Memory B cell (primary cell): Measurements from ENCODE around the gene PLG.
"Not testable (repeated sequence)": the region's sequence is repeated elsewhere in the genome, so short reads cannot be mapped to it uniquely, and the experiment has no call there.

Source experiments
- ATAC-seq: fragments of 150-1000 bp; cut with Tn5 transposase; 2 replicates; pipeline ENCODE4 v1.10.0; 2021; ENCODE audit warnings: low read depth, mild to moderate bottlenecking, moderate library complexity
- DNase-seq, 2 donors: peaks; one replicate each; pipeline ENCODE4 v3.0.0; 2022; ENCODE audit warnings: low spot score in 2 of 2
- H3K27ac Mint-ChIP-seq: one replicate; pipeline ENCODE4 v1.8.0; 2022; ENCODE audit warnings: mild to moderate bottlenecking, moderate library complexity, mixed read lengths
- H3K27me3 Mint-ChIP-seq: one replicate; pipeline ENCODE4 v1.8.0; 2022; ENCODE audit warnings: mixed read lengths
- H3K36me3 Mint-ChIP-seq: one replicate; pipeline ENCODE4 v1.8.0; 2022; ENCODE audit warnings: mild to moderate bottlenecking, mixed read lengths
- H3K4me1 Mint-ChIP-seq: one replicate; pipeline ENCODE4 v1.8.0; 2022; ENCODE audit warnings: mixed read lengths
- H3K4me3 Mint-ChIP-seq: one replicate; pipeline ENCODE4 v1.8.0; 2022; ENCODE audit warnings: mild to moderate bottlenecking, moderate library complexity, mixed read lengths
- H3K9me3 Mint-ChIP-seq: one replicate; pipeline ENCODE4 v1.8.0; 2022; ENCODE audit warnings: mixed read lengths

Gene PLG

DNA sequence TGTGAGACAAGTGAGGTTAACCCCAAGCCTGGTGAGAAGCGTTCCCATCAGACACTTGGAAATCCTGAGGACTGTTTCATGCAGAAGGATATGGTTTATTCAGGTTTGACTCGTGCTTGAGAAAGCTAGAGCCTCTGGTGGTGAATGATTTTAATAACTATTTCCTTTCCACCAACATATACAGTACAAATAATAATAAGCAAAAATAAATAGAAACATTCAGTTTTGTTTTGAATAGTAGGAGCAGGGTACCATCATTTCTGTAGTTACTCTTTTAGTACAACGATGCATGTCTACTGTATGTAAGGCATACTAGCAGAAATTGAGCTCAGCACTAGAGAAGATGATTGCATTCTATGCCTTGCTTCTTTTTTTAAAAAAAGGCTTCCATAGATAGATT, 33.5 kb downstream of the PLG start:
- Mint-ChIP-seq H3K36me3 (no peaks in the 10 kb centered on the region), H3K4me3 (no peak overlapping the region), H3K9me3 (no peaks in the 10 kb centered on the region), H3K27me3 (peaks cover 2% of the 10 kb centered on the region), H3K4me1 (peaks cover under 1% of the 10 kb centered on the region), H3K27ac (no peak overlapping the region)
- ATAC-seq (no peak), DNase-seq (no peak)

DNA sequence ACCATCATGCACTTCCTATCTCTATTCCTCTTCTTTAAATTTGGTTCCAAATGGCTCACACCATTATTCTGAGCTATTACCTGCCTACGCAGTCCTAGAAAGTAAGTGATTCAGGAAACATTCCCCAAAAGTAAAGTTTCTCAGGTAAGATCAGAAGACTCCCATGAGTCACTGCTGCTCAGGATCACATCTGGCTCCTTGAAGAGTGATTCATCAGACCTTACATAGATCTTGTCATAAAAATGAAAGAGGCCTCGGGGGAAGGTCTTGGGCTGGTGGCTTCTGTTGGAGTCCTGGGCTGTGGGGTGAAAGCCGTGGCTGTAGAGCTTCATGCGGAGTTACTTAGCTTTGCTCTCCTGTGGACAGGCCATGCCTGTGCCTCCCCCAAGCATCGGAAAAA, 35.9 kb downstream of the PLG start:
- ATAC-seq (no peak), DNase-seq (no peak)
- Mint-ChIP-seq H3K4me1 (peaks cover 13% of the 10 kb centered on the region), H3K4me3 (no peak overlapping the region), H3K36me3 (no peaks in the 10 kb centered on the region), H3K9me3 (peaks cover 1% of the 10 kb centered on the region), H3K27me3 (peaks cover 2% of the 10 kb centered on the region), H3K27ac (no peak overlapping the region)

DNA sequence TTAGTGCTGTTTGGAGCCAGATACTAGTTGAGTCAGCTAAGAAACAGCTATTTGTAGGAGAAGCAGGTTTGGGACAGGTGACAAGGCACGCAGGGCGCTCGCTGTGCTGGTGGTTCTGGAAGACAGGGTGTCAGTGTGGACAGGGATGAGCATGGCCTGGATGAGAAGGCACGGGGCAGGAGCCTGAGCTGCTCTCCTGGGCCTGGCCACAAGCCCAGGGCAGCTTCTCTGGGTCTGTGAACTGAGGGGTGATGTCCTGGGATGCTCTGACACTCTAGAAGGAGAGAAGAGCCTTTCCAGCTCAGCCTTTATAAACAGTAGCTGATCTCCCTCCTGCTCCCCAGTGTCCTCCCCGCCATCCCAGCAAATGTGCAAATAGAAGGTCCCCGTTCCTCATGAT, 37.9 kb downstream of the PLG start:
- ATAC-seq (no peak), DNase-seq (no peak)
- H3K27ac Mint-ChIP-seq = no peak overlapping the region
- peaks cover 4% of the 10 kb centered on the region for H3K27me3 Mint-ChIP-seq
- H3K36me3 Mint-ChIP-seq = no peaks in the 10 kb centered on the region
- no peak overlapping the region for H3K4me3 Mint-ChIP-seq
- peaks cover 13% of the 10 kb centered on the region for H3K4me1 Mint-ChIP-seq
- H3K9me3 Mint-ChIP-seq = peaks cover 6% of the 10 kb centered on the region

DNA sequence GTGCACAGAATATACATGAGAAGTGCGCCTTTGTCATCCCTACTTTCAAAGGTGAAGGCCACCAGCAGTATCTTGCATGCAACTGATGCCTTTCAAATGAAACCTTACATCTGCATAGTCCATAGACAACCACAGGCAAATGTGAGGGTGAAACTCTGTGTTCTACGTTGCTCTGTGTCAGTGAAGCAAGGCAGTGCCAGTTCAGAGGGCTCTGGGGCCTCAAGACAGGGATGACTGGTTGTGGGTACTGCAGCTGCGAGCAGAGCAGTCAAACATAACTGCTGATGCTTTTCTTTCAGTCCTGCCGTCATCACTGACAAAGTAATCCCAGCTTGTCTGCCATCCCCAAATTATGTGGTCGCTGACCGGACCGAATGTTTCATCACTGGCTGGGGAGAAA, 39.0 kb downstream of the PLG start:
- H3K9me3 Mint-ChIP-seq, DNase-seq, H3K27me3 Mint-ChIP-seq, H3K36me3 Mint-ChIP-seq, H3K27ac Mint-ChIP-seq, H3K4me3 Mint-ChIP-seq: not testable (repeated sequence)
- peak; percentile 85 for ATAC-seq
- peaks cover 13% of the 10 kb centered on the region for H3K4me1 Mint-ChIP-seq

DNA sequence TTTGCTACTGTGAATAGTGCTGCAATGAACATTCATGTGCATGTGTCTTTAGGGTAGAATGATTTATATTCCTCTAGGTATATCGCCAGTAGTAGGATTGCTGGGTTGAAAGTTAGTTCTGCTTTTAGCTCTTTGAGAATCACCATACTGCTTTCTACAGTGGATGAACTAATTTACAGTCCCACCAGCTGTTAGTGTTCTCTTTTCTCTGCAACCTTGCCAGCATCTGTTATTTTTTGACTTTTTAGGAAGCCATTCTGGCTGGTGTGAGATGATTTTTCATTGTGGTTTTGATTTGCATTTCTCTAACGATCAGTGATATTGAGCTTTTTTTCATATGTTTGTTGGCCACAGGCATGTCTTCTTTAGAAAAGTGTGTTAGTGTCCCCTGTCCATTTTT, 40.0 kb downstream of the PLG start:
- DNase-seq (no peak), ATAC-seq (peak; percentile 37)
- peaks cover 13% of the 10 kb centered on the region for H3K4me1 Mint-ChIP-seq
- H3K9me3 Mint-ChIP-seq = peaks cover 8% of the 10 kb centered on the region
- no peak overlapping the region for H3K4me3 Mint-ChIP-seq
- peaks cover 4% of the 10 kb centered on the region for H3K27me3 Mint-ChIP-seq
- H3K27ac Mint-ChIP-seq = peak overlapping the region; percentile 4
- no peaks in the 10 kb centered on the region for H3K36me3 Mint-ChIP-seq

DNA sequence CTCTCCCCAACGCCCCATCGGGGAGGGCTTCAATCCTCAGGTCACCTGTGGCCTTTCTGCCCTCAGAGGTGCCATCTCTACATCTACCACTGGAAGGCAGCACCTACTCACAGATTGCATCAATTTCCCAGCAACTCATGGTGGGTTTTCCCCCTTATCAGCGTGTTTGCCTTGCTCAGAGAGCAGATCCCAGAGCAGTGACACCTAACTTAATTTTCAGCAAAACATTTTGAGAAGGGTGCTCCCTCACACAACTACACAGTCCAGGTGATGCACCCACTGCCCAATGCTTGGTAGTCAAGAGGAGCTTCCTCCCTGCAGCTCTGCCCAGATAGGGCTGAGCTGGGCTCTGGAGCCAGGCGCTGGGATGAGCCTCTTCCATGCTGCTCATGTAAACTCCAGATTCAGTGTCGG, 48.2 kb downstream of the PLG start:
- H3K4me3 Mint-ChIP-seq = no peak overlapping the region
- no peak for ATAC-seq
- no peaks in the 10 kb centered on the region for H3K4me1 Mint-ChIP-seq
- DNase-seq = no peak
- H3K36me3 Mint-ChIP-seq = no peaks in the 10 kb centered on the region
- peaks cover 1% of the 10 kb centered on the region for H3K9me3 Mint-ChIP-seq
- H3K27me3 Mint-ChIP-seq = no peaks in the 10 kb centered on the region
- H3K27ac Mint-ChIP-seq = no peak overlapping the region

DNA sequence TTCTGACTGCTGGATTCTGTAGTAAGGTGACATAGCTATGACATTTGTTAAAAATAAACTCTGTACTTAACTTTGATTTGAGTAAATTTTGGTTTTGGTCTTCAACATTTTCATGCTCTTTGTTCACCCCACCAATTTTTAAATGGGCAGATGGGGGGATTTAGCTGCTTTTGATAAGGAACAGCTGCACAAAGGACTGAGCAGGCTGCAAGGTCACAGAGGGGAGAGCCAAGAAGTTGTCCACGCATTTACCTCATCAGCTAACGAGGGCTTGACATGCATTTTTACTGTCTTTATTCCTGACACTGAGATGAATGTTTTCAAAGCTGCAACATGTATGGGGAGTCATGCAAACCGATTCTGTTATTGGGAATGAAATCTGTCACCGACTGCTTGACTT, 51.2 kb downstream of the PLG start:
- not testable (repeated sequence) for H3K27ac Mint-ChIP-seq, H3K4me1 Mint-ChIP-seq, H3K4me3 Mint-ChIP-seq, H3K36me3 Mint-ChIP-seq, ATAC-seq, H3K27me3 Mint-ChIP-seq, H3K9me3 Mint-ChIP-seq, DNase-seq

DNA sequence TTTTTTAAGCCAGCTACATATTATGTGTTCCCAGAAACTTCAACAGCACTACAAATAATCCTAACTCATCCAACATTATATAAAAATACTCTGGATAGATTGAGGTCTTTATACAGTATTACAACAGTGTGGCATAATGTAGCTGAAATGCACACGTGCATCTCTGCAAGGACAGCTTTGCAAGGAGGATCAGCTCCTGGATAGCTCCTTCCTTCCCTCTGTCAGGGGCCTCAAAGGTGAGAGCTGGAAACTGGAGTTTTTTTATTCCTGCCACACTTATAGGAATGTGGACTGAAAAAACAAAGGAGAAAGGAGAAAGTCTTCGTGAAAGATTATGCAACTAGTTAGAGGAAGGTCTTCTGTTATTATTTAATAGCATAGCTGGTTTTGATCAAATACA, 53.1 kb downstream of the PLG start:
- Mint-ChIP-seq H3K4me1 (no peaks in the 10 kb centered on the region), H3K27ac (no peak overlapping the region), H3K36me3 (no peaks in the 10 kb centered on the region), H3K9me3 (no peaks in the 10 kb centered on the region), H3K4me3 (no peak overlapping the region), H3K27me3 (peaks cover 9% of the 10 kb centered on the region)
- no peak for DNase-seq
- no peak for ATAC-seq

DNA sequence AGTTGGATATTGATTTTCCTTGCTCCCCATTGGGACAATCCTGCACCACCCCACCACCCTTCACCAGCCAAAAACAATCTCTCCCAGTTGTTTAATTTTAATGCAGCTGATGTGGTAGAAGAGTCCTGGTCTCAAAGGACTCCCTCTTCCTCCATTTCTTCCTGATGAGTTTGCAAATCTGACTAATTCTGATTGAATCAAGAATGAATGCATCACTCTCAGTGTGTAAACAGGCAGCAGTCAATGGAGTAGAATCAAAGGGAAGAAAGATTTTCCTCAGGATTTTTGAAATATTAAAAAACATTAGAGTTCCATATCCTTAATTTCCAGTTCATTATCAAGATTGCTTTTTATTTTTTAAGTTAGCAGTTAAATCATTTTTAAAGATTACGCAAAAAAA, 54.0 kb downstream of the PLG start:
- H3K9me3 Mint-ChIP-seq = no peaks in the 10 kb centered on the region
- no peak for DNase-seq
- peaks cover 9% of the 10 kb centered on the region for H3K27me3 Mint-ChIP-seq
- no peaks in the 10 kb centered on the region for H3K36me3 Mint-ChIP-seq
- no peak overlapping the region for H3K4me3 Mint-ChIP-seq
- no peak overlapping the region for H3K27ac Mint-ChIP-seq
- no peaks in the 10 kb centered on the region for H3K4me1 Mint-ChIP-seq
- ATAC-seq = no peak

DNA sequence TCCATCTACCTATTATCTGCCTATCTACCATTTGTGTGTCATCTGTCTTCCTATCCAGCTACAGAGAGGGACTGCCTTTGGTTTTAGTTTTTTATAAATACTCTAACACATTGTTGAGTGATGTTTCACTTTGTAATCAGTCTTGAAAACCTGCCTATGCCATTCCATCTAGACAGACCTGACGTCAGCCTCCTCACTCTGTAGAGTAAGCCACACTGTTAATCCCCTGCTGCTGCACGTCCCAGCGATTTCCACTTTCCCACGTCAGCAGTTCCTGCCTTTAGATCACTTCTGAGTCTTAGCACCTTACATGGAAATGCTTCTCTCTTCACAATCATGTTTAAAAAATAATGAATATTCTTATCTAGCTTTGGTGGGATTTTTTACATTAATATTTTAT, 54.8 kb downstream of the PLG start:
- ATAC-seq (no peak), DNase-seq (no peak)
- no peaks in the 10 kb centered on the region for H3K4me1 Mint-ChIP-seq
- no peaks in the 10 kb centered on the region for H3K36me3 Mint-ChIP-seq
- no peak overlapping the region for H3K27ac Mint-ChIP-seq
- peaks cover 2% of the 10 kb centered on the region for H3K9me3 Mint-ChIP-seq
- H3K4me3 Mint-ChIP-seq = no peak overlapping the region
- peaks cover 9% of the 10 kb centered on the region for H3K27me3 Mint-ChIP-seq

DNA sequence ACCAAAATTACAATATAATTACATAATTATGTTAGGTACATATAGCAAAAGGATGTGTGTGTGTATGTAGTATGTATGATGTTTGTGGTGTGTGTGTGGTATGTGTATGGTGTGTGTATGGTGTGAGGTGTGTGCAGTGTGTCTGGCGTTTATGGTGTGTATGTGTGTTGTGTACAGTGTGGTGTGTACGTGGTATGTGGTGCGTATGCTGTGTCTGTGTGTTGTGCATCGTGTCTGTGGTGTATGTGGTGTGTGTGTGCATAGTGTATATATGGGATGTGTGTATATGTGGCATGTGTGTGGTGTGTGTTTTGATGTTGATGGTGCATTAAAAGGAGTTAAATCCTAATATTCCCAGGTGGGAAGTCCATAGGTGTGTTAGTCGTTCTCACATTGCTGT, 62.8 kb downstream of the PLG start:
- DNase-seq = no peak
- Mint-ChIP-seq H3K27me3 (peaks cover 10% of the 10 kb centered on the region), H3K27ac (no peak overlapping the region), H3K4me1 (peaks cover 2% of the 10 kb centered on the region), H3K9me3 (peaks cover 4% of the 10 kb centered on the region), H3K4me3 (no peak overlapping the region), H3K36me3 (peaks cover 1% of the 10 kb centered on the region)
- no peak for ATAC-seq

DNA sequence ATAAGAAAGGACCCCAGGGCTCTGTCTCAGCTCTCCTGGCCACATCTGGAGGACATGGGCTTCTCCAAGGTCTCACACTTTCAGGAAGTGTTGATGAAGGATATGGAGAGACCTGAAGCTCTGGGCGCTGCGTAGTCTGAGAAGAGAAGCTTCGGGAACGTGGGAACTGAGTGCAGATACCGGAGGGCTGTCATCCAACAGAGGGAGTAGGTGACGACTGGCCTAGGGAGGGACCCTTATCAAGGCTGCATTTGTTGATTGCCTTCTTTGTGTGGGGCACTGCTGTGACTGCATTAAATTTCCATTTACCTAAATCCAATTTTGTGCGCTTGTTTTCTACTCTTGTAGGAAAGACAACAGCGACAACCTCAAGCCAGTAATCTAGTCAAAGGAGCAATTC, 63.4 kb downstream of the PLG start:
- Mint-ChIP-seq H3K4me1 (peaks cover 2% of the 10 kb centered on the region), H3K4me3 (no peak overlapping the region), H3K27me3 (peaks cover 10% of the 10 kb centered on the region), H3K9me3 (peaks cover 4% of the 10 kb centered on the region), H3K36me3 (peaks cover 1% of the 10 kb centered on the region), H3K27ac (no peak overlapping the region)
- DNase-seq (no peak), ATAC-seq (no peak)

DNA sequence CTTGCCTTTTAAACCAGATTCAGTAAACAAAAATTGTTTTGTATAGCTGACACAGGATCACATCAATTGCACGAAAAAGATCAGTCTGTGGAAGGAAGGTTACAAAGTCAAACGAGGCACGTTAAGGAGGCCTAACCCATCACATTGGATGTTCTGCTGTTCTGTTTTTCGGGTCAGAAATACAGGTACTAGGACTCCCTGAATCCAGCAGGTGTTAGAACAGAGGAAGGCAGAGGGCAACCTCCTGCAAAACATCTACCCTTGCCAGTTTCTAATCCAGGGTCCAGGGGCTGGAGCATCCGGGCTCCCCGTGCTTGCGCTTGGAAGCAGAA, 64.6 kb downstream of the PLG start:
- Mint-ChIP-seq H3K4me1 (peaks cover 2% of the 10 kb centered on the region), H3K27me3 (peaks cover 10% of the 10 kb centered on the region), H3K9me3 (peaks cover 4% of the 10 kb centered on the region), H3K4me3 (no peak overlapping the region), H3K27ac (no peak overlapping the region), H3K36me3 (peaks cover 1% of the 10 kb centered on the region)
- no peak for ATAC-seq
- DNase-seq = no peak

DNA sequence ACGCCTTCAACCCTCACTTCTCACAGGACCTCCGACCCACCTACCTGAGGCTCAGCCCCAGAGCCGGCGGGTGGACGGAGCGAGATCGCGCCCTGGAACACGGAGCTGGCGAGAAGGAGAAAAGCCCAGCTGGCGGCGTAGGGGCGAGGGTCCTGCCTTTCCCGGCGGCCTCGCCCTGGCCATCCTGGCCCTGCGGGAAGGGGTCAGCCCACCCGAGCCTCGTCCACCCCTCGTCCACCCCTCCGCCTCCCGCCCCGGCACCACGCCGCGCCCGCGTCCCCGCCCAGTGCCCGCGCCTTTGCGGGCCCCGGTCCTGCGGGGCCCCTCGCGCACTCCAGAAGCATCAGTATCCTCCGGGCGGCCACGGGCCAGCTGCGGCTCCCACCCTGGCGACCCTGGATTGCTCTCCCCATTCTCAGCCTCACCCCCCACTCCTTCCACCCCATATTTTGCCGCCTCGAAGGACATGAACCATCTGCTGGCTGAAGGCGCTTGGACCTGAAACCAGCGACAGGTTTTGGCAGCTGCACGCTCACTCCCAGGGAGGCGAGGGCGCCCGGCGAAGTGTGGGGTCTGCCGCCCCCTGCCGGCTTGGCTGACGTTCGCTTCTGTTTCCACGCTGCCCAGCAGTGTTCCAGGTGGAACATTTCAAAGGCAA, 65.1 kb downstream of the PLG start:
- peak; percentile 18 to 33 for DNase-seq
- ATAC-seq = peak; percentile 78
- Mint-ChIP-seq H3K4me1 (peaks cover 2% of the 10 kb centered on the region), H3K27ac (no peak overlapping the region), H3K4me3 (peak overlapping the region; percentile 81), H3K27me3 (peaks cover 10% of the 10 kb centered on the region), H3K36me3 (peaks cover 1% of the 10 kb centered on the region), H3K9me3 (peaks cover 3% of the 10 kb centered on the region)

DNA sequence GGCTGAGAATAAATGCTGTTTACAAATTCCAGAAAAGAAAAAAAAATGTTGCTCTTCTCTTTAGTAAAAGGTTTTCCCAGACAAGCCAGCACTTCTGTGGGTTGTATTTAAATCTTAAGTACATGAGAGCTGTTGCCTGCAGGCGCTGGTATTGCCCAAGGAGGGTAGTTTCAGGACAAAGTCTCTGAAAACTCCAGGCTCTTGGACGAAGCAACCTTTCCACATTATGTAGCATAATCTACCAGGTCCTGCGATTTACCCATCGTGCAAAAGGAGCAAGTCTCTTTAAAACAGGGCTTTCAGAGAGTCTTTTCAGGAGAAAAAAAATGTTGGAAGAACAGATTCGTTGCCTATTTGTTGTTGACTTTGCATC, 65.6 kb downstream of the PLG start:
- H3K27me3 Mint-ChIP-seq = peaks cover 10% of the 10 kb centered on the region
- peaks cover 1% of the 10 kb centered on the region for H3K36me3 Mint-ChIP-seq
- H3K4me3 Mint-ChIP-seq = peak overlapping the region; percentile 81
- ATAC-seq = no peak
- no peak for DNase-seq
- H3K9me3 Mint-ChIP-seq = peaks cover 2% of the 10 kb centered on the region
- peaks cover 2% of the 10 kb centered on the region for H3K4me1 Mint-ChIP-seq
- H3K27ac Mint-ChIP-seq = no peak overlapping the region
